ENCODE data around the gene KLHL9.
"Not testable (repeated sequence)": the region's sequence is repeated elsewhere in the genome, so short reads cannot be mapped to it uniquely, and the experiment has no call there.

Gene KLHL9

DNA sequence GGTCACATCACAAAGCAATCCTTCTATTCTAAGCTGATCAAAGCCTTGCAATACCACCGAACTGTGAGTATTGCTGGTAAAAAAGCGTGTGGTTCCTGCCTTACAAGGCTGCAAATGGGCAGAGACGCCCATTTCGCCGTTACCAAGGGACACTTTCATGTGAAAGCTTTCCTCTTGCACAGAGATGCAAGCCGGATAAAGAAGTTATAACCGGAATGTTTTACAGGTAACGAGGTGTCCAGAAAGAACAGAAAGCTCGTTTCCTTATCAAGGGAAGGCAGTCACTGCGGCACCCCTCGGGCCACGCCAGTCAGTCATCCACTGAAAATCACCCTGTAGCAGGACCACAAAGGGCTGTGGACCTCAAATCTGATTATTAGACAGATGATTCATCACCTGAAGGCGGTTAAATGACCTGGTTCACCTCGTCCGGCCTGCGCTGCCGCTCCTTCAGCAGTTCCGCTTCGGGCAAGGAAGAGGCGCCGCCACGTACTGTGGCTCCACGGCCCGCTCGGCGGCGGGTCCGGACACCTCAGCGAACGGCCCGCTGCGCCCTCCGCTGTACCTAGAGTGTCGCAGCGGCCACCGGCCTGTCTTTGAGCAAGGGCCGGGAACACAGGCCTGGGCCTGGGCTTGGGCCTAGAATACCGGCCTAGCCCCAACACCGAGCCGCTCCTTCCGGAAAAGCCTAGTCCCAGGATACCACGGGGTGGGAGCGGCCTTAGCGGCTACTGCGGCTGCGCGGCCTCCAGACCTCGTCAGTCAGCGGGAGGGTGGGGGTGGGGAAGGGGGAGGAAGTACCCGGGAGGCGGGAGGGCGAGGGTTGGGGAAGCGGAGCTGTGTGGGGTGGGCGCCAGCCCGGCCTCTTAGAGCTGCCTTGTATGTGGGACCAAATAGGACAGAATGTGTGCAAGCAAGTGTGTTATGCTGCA lies at the start of gene KLHL9:
KLHL9 (minus strand) TSS at position 704 of the 932 bp plus-strand sequence; CDS start at position 159, 545 bp downstream.
- DNase-seq (ENCODE audit: low spot score): peak; percentile 89

DNA sequence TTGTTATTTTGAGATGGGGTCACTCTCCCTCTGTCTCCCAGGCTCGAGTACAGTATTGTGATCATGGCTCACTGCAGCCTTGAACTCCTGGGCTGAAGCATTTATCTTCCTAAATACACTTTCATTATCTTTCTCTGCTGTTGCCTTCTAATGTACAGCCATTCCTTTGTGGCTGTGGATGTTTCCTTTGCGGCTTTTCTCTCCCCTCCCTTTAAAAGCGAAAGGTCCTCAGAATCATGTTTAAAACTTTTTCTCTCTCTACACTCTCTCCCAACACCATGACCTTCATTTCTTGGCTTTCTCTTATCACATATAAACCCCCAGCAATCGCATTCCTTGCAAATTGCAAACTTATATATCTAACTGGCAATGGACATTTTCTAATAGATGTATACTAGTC lies 48.4 kb upstream of the KLHL9 start:
- DNase-seq (ENCODE audit: low spot score): no peak

GRCh38 chr9:21381448-21382339 lies 46.5 kb upstream of the KLHL9 start:
- DNase-seq (ENCODE audit: low spot score): peak; percentile 12

- not testable (repeated sequence) for DNase-seq (ENCODE audit: low spot score)
Observed at GRCh38 chr9:21371467-21371866, 36.3 kb upstream of the KLHL9 start.

DNA sequence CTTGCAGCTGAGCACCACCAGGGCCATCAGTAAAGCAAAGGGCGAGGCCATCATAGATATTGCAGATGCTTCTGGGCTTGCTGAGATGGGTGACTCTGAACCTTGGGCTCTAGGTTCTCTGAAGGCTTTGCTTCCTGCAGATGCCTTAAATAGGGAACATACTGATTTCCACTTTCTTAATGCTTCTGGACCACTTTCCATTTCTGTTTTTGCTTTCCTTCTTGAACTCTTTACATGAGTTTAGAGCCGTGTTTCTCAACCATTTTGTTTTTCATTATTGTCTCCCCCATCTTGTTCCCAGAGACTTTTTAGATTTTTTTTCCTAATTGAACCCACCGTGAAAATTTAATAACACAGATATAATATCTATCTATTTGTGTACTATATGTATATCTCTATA lies 32.8 kb upstream of the KLHL9 start, which contains the start of gene IFNA13:
IFNA13 (minus strand) TSS at position 101 of the 400 bp plus-strand sequence; CDS start at position 54, 47 bp downstream.
- no peak for DNase-seq (ENCODE audit: low spot score)

DNA sequence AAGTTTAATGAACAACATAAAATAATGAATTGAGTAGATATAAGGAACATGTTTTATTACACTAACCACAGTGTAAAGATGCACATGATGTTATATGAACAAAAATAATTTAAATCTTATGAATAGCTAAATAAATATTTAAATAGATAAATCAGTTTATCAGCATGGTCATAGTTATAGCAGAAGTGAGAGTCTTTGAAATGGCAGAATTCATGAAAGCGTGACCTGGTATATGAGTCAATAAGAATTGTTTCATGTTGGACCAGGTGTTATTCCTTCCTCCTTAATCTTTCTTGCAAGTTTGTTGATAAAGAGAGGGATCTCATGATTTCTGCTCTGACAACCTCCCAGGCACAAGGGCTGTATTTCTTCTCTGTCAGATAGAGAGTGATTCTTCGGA lies 32.0 kb upstream of the KLHL9 start:
- DNase-seq (ENCODE audit: low spot score): not testable (repeated sequence)

- no peak for DNase-seq (ENCODE audit: low spot score)
Observed at GRCh38 chr9:21362287-21362686, 27.1 kb upstream of the KLHL9 start.

DNA sequence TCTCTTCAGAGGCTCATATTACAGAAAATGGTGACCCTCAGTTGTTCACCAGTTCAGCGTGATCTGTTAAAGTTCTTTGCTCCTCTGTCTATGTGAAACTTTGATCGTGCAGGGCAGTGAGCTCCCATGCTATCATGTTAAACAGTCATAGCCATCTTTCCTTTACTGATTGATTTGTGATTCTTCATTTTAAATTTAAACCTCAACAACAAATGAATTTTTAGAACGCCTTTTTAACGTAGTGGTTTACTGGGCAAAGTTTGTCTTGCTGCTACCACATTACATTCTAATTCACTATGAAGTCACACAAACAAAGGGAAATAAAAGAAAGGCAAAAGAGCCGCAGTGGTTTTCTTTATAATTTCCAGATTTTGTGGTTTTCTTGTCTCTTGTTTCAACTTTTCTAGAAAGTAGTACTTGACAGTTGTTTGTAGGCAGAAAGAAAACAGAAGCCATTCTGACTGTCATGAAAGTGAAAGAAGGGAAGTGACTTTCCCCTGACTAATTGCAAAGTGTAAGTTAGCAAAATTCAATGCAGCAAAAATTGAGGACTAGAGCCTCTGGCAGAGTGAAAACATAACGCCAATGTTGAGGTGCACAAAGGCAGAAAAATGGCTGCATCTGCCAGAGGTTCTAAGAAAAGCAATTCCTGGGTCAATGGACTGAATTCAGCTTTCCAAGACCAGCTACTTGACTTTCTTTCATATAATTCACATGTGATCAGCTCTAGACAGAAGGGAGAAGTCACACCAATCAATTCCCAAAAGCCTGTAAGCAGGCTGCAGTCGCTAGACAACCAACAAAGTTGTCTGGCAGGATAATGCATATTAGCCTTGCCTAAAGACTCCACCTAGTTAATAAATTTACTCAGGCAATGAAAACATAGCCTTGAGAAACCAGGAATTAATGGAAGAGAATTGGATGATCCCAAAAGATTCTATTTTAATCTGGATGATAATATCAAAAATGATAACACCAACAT lies 22.6 kb upstream of the KLHL9 start:
- DNase-seq (ENCODE audit: low spot score): peak; percentile 75

DNA sequence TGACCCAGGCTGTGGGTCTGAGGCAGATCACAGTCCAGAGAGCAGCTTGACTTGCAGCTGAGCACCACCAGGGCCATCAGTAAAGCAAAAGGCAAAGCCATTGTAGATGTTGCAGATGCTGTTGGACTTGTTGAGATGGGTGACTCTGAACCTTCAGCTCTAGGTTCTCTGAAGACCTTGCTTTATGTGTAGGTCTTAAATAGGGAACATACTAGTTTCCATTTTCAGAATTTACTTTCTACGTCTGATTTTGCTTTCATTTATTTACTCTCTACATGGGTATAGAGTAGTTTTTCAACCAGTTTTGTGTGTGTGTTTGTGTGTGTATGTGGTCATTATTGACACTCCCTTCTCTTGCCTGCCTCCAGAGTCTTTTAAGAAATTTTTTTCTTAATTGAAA lies 15.6 kb upstream of the KLHL9 start, which contains the start of gene IFNA6:
IFNA6 (minus strand) TSS at position 101 of the 400 bp plus-strand sequence; CDS start at position 101, 0 bp downstream.
- no peak for DNase-seq (ENCODE audit: low spot score)

DNA sequence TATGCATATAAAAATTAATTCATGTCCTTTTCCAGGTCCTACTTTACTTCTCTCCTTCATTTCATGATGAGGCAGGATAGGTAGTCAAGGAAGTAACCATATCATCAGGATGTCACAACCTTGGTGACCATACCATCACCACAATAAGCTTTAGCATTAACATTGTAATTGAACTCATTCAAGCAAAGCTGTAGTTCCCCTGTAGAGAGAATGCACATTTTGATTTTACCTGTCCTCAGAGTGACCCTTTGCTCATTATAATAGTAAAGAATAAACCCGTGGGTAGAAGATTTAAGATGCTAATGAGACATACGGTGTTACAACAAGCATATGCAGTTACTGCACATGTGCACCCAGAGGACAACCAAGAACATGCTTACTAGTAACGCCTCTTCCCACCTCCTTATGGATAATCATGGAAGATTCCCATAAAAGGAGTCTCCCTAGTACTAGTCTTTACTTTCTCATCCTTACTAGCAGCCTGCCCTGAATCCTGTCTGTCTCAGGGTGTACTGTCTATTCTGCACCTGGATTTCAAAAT lies 13.3 kb upstream of the KLHL9 start:
- DNase-seq (ENCODE audit: low spot score): no peak

GRCh38 chr9:21340735-21341134 lies 5.5 kb upstream of the KLHL9 start:
- DNase-seq (ENCODE audit: low spot score): no peak

DNA sequence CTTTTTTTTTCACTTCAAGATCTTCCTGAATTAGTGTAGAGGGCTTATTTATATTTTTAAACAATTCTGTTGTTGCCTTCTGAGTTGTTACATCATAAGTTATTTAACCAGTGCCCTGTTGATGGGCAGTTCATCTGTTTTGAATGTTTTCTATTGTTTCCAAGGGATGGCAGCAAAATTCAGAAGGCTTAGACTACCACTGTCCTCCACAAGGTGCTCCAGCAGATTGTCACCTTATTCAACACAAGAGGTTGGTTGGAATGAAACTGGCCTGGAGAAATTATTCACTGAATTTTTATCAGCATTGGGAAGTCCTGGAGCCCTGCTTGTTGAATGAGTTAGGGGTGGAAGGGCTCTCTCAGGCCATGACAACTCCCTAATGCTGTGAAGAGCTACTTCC lies 1.3 kb upstream of the KLHL9 start:
- DNase-seq (ENCODE audit: low spot score): no peak

DNA sequence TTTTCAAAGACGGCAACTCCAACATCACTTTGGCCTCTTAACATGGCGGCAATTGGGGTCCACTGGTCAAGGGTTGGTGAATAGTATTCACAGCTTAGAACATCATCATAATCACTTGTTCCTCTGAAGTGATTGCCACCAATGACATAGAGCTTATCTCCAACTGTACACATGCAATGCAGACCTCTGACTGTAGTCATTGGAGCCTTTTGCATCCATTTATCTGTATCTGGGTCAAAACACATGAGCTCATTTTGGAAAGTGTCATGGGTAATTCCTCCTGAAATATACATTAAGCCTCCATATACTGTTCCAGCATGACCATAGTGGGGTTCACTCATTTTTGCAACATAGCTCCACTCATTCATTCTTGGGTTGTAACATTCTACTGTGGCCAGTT lies 2.0 kb downstream of the KLHL9 start:
- no peak for DNase-seq (ENCODE audit: low spot score)

DNA sequence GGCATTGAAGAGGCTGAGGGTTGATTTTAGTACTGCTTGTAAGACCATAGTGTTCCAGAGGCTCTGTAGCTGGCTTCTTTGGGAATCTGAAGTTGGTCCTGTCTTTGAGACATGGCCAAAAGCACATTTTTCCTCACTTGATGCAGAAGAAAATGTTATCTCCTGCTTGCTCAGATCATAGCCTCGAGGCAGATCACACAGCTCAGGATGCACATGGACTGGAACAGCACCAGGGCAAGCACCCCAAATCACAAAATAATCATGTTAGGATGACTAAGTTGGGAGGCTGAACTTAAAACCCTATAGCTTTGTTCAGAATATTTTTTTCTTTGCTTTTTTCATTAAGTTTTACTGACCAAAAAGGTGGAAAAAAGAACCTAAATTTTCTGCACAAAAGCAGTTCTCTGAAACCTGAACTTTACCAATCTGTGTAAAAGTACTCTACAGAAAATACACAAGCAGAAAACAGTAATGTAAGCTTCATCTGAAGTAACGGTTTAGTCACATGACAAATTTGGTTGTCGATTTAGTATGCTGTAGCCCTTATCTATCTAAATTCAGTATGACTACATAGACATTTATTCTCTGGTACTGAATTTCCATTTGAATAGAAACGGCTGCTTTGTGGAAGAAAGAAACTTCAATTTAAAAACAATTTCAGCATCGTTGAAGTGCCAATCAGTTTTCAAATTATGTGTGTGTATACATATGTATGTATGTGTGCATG lies 3.4 kb downstream of the KLHL9 start:
- DNase-seq (ENCODE audit: low spot score): peak; percentile 2

- DNase-seq (ENCODE audit: low spot score): peak; percentile 59
Observed at GRCh38 chr9:21326526-21327139, 8.6 kb downstream of the KLHL9 start.

- no peak for DNase-seq (ENCODE audit: low spot score)
Observed at GRCh38 chr9:21324047-21324446, 11.2 kb downstream of the KLHL9 start.

- no peak for DNase-seq (ENCODE audit: low spot score)
Observed at GRCh38 chr9:21322911-21323461, 12.2 kb downstream of the KLHL9 start.

- no peak for DNase-seq (ENCODE audit: low spot score)
Observed at GRCh38 chr9:21320465-21320864, 14.7 kb downstream of the KLHL9 start.
